H7 (cell line): Measurements from ENCODE around the gene COP1. TPM values are rescaled to one million over a fixed set of nuclear protein-coding genes. Genes with fewer than 3 reads are reported as not detected.
A peak's percentile ranks its signal among the peaks of the same experiment; 100 is the strongest.
"Not testable (repeated sequence)": the region's sequence is repeated elsewhere in the genome, so short reads cannot be mapped to it uniquely, and the experiment has no call there.

Experiments
- DNase-seq: peaks from one replicate; pipeline ENCODE4 v3.0.0; 2012
- H3K27me3 ChIP-seq: 2 replicates; pipeline ENCODE4 v1.6.0; 2011; ENCODE audit warnings: mild to moderate bottlenecking, low read length; ENCODE audit not compliant: control insufficient read depth, insufficient read depth
- H3K36me3 ChIP-seq: replicated peaks from 2 replicates; pipeline ENCODE4 v1.5.1; 2011; ENCODE audit warnings: low read length; ENCODE audit not compliant: control insufficient read depth, insufficient read depth
- H3K4me3 ChIP-seq: 2 replicates; pipeline ENCODE4 v1.5.1; 2011; ENCODE audit warnings: low read depth, mild to moderate bottlenecking, control low read depth, low read length, moderate library complexity; ENCODE audit not compliant: insufficient read depth
- total RNA-seq: library from RNA; depleted of rRNA; stranded (reverse); fragments of >200 nt; shearing (Covaris generic); gene quantifications from 2 replicates; pipeline ENCODE4 v1.2.3, GENCODE V29; 2014

COP1 gene
- total RNA-seq, 1 experiment from 2014 or later: 61.9 TPM

DNA sequence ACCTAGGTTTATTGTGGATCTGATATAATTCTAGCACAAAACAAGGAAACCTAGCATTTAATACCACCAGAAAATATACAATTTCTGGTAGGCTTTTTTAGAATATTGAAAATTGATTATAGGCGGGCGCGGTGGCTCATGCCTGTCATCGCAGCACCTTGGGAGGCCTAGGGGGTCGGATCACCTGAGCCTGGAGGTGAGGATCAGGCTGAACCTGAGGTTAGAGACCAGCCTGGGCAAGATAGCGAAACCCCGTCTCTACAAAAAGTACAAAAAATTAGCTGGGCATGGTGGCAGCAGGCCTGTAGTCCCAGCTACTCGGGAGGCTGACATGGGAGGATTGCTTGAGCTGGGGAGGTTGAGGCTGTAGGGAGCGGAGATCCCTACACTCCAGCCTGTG is 948 bp upstream of the COP1 start:
- DNase-seq: no peak
- H3K4me3 ChIP-seq: peak overlapping the region; percentile 99
- H3K27me3 ChIP-seq: no peaks in the 10 kb centered on the region
- no peaks in the 10 kb centered on the region for H3K36me3 ChIP-seq

DNA sequence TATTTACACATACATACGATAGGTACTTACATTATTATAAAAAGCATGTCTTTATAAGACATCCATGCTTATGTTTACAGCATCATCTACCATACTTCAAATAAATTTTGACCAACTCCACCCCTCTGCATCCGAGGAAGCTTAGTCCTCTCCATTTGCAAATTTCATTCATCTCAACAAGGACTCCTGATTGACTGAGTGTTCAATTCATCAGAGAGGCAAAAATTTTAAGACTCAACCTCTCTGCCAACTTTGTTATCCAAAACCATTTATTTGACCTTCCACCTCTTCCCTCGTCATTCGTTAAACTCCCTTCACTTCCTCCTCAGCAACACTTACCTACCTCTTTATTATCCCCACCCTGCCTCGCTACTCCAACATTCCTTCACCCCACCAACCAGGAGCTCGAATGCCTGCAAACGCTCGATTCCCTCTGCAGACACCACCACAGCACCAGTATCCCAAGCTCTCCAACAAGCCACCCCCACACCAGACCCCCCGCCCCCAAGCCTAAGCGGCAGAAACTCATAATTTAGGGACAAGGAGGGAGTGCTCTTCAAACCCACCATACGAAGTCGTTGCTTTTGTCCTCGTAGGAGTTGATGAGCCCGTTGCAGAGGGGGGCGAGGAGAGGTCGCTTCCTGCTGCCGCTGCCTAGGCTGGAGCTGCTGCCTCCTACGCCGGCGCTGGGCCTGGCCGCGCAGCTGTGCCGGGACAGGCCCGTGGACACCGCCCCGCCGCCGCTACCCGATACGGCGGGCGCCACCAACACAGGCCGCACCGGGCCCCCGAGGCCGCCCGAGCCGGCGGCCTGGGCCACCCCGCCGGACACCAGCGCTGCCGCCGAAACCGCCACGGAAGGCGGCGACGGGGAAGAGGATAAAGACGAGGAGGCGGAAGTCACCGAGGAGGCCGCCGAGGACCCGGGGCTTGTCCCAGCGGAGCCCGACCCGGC is 803 bp downstream of the COP1 start:
- DNase-seq: peak; percentile 67
- Histone ChIP-seq H3K27me3 (no peaks in the 10 kb centered on the region), H3K36me3 (no peaks in the 10 kb centered on the region), H3K4me3 (peak overlapping the region; percentile 99)

DNA sequence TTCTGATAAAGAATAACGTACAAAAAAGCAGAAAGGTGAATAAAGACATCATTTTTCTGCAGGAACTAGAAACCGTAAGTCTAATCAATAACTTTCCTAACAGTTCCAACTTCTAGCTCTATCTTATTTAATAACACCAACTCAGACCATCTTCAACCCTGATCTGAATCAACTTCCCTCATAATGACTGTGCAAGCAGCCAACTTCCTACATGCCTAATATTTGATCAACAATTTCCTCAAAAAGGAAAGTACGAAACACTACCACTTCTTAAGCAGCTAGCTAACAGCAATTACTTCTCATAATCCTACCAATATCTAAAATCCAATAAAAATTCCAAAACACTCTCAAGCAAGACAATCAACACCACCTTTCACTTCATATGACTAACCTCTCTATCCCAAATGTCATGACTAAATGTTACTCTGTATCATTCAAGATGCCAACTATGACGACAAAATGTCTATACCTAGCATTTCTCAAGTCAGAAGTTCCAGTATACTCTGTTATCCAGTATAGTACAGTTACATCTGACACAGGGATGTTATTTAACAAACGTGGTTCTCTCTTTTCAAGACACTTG is 1.7 kb downstream of the COP1 start:
- Histone ChIP-seq H3K4me3 (peak overlapping the region; percentile 99), H3K27me3 (no peaks in the 10 kb centered on the region), H3K36me3 (no peaks in the 10 kb centered on the region)
- no peak for DNase-seq

DNA sequence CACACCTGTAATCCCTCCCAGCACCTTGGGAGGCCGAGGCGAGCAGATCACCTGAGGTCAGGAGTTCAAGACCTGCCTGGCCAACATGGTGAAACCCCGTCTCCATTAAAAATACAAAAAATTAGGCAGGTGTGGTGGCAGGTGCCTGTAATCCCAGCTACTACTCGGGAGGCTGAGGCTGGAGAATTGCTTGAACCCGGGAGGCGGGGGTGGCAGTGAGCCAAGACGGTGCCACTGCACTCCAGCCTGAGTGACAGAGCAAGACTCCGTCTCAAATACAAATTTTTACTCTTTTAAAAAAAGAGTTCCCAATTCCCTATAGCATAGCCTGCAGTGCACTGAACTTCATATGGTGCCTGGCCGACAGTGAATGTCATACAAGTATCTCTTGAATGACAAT is 2.4 kb downstream of the COP1 start:
- not testable (repeated sequence) for DNase-seq, H3K36me3 ChIP-seq, H3K27me3 ChIP-seq, H3K4me3 ChIP-seq

DNA sequence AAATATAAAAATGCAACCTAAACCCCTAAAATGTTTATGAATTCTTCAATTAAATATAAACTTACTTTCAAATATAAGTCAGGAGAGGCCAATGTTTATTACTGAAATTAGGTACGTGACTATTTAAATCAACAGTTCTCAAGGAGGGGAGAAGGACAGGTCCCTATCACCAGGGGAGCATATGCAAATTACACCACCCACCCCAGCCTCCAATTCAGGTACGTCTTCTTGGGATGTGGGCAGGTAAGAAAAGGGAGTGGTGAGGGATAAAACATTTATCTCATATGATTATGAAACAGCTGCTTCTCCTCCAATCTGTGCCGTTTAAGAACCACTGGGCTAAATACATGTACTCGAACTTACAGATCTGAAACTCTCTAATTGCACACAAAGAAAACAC is 3.4 kb downstream of the COP1 start:
- Histone ChIP-seq H3K4me3 (no peak overlapping the region), H3K36me3 (no peaks in the 10 kb centered on the region), H3K27me3 (no peaks in the 10 kb centered on the region)
- no peak for DNase-seq

DNA sequence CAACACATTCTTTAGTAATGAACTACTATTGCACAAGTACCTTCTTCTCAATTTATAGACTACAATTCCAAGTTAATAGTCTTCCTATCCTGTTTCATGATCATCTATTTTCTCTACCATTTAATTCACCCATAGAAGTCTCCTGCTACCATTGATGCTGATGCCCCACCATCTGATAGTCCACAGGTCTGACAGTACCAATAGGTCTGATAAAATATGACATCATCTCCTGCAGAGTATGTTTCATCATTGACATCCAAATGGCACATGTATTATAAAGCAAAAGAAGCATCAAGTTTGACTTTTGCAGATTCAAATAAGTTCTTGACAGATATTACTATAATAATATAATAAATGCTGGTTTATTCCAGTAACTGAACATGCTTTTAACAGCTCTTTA is 5.5 kb downstream of the COP1 start:
- Histone ChIP-seq H3K27me3 (no peaks in the 10 kb centered on the region), H3K36me3 (no peaks in the 10 kb centered on the region), H3K4me3 (no peak overlapping the region)
- no peak for DNase-seq

DNA sequence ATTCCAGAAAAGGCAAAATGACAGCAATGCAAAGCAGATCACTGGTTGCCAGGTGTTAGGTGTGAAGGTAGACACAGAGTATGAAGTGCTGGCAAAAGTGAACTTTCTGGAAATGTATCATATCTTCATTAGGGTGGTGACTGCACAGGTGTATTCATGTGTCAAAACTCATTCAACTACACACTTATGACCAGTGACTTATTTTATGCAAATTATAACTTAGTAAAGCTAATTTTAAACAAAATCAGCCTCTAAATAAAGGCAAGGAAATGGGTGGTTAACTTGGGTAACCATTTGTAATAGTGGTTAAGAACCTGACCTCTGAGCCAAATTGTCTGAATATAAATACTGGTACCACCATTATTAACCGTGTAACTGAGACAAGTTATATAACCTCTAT is 7.4 kb downstream of the COP1 start:
- DNase-seq: no peak
- Histone ChIP-seq H3K27me3 (no peaks in the 10 kb centered on the region), H3K36me3 (no peaks in the 10 kb centered on the region), H3K4me3 (no peak overlapping the region)

DNA sequence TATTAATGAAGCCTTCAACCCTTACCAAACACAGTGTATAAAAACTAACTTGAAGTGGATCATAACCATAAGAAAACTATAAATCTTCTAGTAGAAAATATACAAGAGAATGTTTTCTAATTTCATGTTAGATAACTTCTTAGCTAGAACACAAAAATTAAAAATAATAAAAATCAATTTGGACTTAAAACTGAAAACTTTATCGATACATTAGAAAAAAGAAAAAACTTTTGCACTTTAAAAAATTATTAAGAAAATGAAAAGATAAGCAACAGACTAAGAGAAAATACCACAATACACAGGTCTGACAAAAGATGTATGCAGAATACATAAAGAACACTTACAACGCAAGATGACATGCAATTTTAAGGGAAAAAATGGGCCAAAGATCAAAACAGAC is 8.7 kb downstream of the COP1 start:
- Histone ChIP-seq H3K27me3 (no peaks in the 10 kb centered on the region), H3K36me3 (no peaks in the 10 kb centered on the region), H3K4me3 (no peak overlapping the region)
- DNase-seq: no peak

DNA sequence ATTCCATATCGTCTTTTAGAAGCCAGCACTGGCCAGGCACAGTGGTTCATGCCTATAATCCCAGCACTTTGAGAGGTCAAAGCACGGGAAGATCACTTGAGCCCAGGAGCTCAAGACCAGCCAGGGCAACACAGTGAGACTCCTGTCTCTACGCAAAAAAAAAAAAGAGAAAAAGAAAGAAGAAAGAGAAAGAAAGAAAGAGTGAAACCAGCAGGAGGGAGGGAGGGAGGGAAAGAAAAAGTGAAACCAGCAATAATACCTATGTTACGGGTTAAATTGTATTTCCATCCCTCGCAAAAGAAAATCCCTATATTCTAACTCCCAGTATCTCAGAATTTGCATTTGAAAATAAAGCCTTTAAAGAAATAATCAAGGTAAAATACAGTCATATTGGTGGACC is 10.4 kb downstream of the COP1 start:
- no peaks in the 10 kb centered on the region for H3K27me3 ChIP-seq
- H3K36me3 ChIP-seq: no peaks in the 10 kb centered on the region
- no peak for DNase-seq
- no peak overlapping the region for H3K4me3 ChIP-seq

DNA sequence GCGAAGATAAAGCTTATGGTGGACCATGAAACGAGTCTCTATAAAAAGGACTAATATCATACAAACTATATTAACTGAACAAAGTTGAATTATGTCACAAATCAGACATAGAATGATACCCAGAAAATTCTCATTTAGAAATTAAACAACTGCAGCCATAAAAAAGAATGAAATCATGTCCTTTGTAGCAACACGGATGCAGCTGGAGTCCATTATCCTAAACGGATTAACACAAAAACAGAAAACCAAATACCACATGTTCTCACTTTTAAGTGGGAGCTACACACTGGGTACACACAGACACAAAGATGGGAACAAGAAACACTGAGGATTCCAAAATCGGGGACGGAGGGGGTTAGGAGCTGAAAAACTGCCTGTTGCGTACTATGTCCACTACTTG is 11.5 kb downstream of the COP1 start:
- H3K4me3 ChIP-seq: no peak overlapping the region
- no peak for DNase-seq
- H3K27me3 ChIP-seq: no peaks in the 10 kb centered on the region
- no peaks in the 10 kb centered on the region for H3K36me3 ChIP-seq

DNA sequence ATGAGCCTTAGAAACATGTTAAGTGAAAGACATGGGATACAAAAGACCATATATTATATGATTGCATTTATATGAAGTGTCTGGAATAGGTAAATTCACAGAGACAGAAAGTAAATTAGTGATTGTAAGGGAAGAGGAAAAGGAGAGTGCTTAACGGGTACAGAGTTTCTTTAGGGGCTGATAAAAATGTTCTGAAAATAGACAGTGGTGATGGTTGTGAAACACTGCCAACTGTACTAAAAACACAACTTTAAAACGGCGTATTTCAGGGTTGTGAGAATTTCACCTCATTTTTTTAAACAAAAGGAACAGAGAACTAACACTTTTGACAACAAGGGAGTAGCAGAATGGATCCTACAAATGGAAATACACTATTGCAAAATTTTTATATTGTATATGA is 13.4 kb downstream of the COP1 start:
- H3K27me3 ChIP-seq: no peaks in the 10 kb centered on the region
- DNase-seq: no peak
- no peak overlapping the region for H3K4me3 ChIP-seq
- H3K36me3 ChIP-seq: no peaks in the 10 kb centered on the region

DNA sequence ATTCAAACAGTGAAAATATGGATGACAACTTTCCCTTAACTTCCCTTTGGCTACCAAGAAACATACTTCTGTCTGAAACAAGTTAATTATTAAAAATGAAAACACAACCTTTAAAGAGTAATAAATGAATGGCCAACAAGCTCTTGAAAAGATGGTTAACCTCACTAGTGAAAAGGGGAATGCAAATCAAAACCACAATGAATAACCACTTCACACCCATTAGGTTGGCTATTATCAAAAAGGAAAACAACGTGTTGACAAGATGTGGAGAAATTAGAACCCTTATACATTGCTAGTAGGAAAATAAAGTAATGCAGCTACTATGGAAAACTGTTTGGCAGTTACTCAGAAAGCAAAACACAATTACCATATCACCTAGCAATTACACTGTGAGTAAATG is 14.1 kb downstream of the COP1 start:
- no peak for DNase-seq
- H3K27me3 ChIP-seq: no peaks in the 10 kb centered on the region

DNA sequence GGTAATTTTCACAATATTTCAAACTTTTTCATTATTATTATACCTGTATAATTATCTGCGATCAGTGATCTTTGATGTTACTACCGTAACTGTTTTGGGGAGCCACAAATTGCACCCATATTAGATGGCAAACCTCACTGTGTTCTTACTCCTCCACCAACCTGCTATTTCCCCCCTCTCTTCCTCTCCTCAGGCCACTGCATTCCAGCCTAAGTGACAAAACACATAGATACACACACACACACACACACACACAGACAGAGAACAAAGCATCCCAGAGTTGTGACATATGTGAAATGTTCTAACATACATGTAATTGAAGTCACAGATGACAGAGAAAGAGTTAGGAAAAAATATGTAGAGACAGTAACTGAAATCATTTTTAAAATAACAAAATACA is 18.5 kb downstream of the COP1 start:
- DNase-seq: no peak
- Histone ChIP-seq H3K36me3 (no peaks in the 10 kb centered on the region), H3K27me3 (no peaks in the 10 kb centered on the region), H3K4me3 (no peak overlapping the region)

More for the DNA sequence above, 14.1 kb downstream of the COP1 start:
- no peaks in the 10 kb centered on the region for H3K36me3 ChIP-seq
- H3K4me3 ChIP-seq: no peak overlapping the region

DNA sequence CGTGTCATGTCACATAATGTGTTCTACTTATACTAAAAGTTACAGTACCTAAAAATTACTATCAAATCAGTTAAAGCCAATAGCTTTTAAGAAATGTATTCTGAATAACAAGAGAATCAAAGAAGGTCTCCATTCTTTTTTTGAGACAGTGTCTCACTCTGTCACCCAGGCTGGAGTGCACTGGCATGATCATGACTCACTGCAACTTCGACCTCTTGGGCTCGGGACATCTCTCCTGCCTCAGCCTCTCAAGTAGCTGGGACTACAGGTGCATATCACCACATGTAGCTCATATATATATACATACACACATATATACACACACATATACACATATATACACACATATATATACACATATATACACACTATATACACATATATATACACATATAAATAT is 20.1 kb downstream of the COP1 start:
- Histone ChIP-seq H3K27me3 (no peaks in the 10 kb centered on the region), H3K36me3 (no peaks in the 10 kb centered on the region), H3K4me3 (no peak overlapping the region)
- DNase-seq: no peak

DNA sequence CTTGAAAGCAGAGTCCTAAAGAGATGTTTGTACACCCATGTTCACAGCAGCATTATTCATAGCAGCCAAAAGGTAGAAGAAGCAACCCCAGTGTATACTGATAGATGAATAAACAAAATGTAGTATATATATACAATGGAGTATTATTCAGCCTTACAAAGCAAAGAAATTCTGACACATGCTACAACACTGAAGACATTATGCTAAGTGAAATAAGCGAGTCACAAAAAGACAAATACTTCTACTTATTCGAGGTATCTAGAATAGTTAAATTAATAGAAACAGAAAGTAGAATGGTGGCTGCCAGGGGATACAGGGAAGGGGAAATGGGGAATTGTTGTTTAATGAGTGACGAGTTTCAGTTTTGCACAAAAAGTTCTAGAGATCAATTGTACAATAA is 23.5 kb downstream of the COP1 start:
- Histone ChIP-seq H3K4me3 (no peak overlapping the region), H3K27me3 (no peaks in the 10 kb centered on the region)
- DNase-seq: no peak

More for the DNA sequence above, 23.5 kb downstream of the COP1 start:
- no peaks in the 10 kb centered on the region for H3K36me3 ChIP-seq
